C4-2B (cell line): ENCODE measurements around the gene MYO1D.

Experiments
- CTCF ChIP-seq: fragments of 450-650 bp; conservative IDR thresholded peaks from 2 replicates; pipeline ENCODE4 v1.5.1; 2017; ENCODE audit warnings: mild to moderate bottlenecking
- ZFX ChIP-seq: fragments of 450-650 bp; IDR thresholded peaks from 2 replicates; pipeline ENCODE4 v1.6.1; 2017

GRCh38 chr17:32684087-32684958, 192.6 kb downstream of the MYO1D start:
- no peak for TF ChIP-seq CTCF
- no peak for TF ChIP-seq ZFX
